Stimulated activated CD4-positive, alpha-beta T cell treated with anti-CD3 and anti-CD28 coated beads, Interleukin-1b, Interleukin-23, amount 100 ng/mL, for 4 hours (primary cell): ENCODE measurements around the gene CS.
"Not testable (repeated sequence)": the region's sequence is repeated elsewhere in the genome, so short reads cannot be mapped to it uniquely, and the experiment has no call there.

Source experiments
- DNase-seq, 2 donors: peaks; one replicate each; pipeline ENCODE4 v3.0.0-alpha.2; 2020; ENCODE audit warnings: low read depth in 2 of 2

The CS gene

DNA sequence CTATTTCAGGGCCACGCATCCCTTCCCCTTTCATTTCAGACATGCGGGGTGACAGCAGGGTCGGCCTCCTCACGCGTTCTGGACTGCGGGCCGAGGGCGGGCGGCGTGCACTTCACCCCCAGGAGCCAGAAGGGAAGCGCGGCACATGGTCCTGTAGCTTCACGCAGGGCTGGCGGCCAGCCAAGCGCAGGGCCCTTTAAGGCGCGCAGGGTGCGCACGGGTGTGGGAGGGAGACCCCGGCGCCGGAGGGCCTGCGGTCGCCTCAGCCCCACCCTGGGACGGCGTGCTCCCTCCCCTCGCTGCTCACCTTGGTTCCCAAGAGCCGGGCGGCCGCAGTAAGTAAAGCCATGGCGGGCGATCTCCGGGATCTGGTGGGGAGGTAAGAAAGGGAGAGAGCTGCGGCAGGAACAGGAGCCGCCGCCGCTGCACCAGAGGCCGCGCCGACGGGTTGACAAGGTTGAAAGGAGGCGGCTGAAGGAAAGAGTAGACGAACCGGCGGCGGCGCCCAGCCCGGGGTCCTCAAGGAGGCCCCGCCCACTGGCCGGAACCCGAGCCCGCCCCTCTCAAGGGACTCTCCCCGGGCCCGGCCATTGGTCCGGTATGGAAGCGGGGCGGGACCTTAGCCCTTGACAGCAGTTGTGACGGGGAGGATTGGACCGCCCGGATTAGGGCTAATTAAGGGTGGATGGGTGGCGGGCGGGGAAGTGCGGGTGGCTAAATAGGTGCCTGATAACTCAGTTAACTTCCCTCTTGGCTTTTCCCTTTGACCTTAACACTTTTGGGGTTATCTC is at the start of gene CS:
TSS of gene CS (minus strand) at position 478 of the 791 bp plus-strand sequence. CDS start at position 349, 129 bp downstream.
- peak; percentile 96 to 98 for DNase-seq

GRCh38 chr12:56348776-56349175 is 48.6 kb upstream of the CS start:
- DNase-seq = no peak

DNA sequence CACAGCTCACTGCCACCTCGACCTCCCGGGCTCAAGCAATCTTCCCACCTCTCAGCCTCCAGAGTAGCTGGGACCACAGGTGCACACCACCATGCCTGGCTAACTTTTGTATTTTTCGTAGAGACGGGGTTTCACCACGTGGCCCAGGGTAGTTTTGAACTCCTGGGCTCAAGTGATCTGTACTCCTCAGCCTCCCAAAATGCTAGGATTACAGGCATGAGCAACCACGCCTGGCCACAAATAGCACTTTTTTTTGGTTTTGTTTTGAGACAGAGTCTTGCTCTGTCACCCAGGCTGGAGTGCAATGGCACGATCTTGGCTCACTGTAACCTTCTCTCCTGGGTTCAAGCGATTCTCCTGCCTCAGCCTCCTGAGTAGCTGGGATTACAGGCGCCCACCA is 47.1 kb upstream of the CS start:
- not testable (repeated sequence) for DNase-seq

GRCh38 chr12:56346675-56347074 is 46.5 kb upstream of the CS start:
- DNase-seq = no peak

GRCh38 chr12:56342290-56342689 is 42.2 kb upstream of the CS start:
- DNase-seq = not testable (repeated sequence)

DNA sequence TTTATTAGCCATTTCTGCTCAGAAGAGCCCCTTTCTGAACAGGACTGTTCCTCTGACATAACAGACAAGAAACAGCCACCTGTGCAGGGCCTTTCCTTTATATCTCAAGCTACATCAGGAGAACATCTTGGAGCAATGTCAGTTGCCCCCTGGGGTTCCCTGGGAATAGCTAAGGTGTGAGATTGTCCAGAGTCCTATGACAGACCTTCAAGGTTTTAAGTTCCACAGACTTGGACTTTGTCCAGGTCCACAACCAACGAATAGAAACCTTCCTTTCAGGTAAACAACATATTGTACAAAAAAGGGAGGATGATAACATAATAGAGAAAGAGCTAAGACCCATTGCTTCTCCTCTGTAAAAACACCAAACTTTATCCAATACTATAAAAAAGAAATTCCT is 41.5 kb upstream of the CS start:
- no peak for DNase-seq

- DNase-seq = no peak
Measured at GRCh38 chr12:56339158-56339422, 39.0 kb upstream of the CS start.

DNA sequence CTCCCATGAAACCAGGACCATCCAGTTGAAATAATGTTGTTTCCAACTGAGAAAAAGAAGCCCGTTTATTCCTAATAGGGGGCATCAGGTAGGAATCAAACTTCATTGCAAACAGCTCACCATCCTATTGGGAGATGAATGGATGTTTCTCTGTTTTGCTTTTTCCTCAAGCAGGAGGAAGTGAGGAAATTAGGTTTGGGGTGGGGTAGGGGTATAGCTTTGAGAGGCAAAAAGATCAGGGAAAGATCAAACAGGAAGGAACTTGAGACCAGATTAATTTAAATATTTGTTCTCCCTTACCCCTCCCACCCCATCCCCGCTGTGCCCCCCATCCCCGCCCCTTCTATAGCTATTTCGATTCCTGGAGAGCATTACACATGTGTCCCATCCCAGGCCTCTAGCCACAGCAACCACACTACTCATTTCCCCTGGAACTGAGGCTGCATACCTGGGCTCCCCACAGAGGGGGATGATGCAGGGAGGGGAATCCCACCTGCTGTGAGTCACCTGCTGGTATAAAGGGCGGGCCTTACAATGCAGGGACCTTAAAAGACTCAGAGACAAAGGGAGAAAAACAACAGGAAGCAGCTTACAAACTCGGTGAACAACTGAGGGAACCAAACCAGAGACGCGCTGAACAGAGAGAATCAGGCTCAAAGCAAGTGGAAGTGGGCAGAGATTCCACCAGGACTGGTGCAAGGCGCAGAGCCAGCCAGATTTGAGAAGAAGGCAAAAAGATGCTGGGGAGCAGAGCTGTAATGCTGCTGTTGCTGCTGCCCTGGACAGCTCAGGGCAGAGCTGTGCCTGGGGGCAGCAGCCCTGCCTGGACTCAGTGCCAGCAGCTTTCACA is 38.4 kb upstream of the CS start, which contains the start of gene IL23A:
TSS of gene IL23A (plus strand) at position 577 of the 850 bp plus-strand sequence. CDS start at position 738, 161 bp downstream.
- peak; percentile 63 to 81 for DNase-seq

GRCh38 chr12:56337753-56338251 is 37.7 kb upstream of the CS start:
- DNase-seq = no peak

GRCh38 chr12:56336361-56337167 is 36.4 kb upstream of the CS start:
- DNase-seq = no peak

- not testable (repeated sequence) for DNase-seq
Measured at GRCh38 chr12:56335527-56335926, 35.4 kb upstream of the CS start.

GRCh38 chr12:56334490-56334793 is 34.3 kb upstream of the CS start:
- DNase-seq = no peak

DNA sequence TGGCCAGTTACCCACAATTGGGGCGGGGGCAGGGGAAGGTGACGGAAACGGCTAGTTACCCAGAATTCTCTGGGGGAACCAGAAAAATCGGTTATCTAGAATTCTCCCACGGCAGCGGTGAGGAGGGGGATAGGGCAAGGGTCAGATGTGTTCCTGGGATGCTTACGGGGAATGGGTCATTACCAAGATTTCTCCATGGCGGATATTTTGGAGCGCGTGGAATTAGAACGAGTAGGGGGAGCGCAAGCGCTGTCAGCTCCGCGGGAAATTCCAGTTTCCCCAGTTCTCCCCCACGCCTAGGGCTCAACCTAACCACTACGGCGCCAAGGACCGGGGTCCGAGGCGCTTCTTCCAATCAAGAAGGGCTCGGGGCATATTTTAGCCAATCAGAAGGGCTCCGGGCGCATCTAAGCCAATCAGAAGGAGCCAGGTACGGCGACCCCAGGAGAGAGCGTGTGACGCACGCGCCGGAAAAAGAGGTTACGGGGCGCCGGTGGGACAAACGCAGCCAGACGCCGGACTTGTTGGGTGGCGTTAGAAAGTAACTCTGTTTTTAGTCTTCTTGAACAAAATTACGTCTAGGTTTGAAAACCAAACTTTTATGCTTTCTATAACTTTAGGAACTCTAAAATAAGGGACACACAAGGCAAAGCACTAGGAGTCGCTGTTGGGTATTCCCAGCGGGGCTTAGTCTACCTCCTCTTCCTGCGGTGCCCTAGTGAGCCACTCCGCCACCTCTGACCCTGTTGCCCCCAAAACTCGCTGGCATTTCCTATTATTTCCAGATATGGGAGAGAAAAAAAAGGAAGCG is 33.8 kb upstream of the CS start, which contains the start of gene PAN2:
TSS of gene PAN2 (minus strand) at position 322 of the 811 bp plus-strand sequence. CDS start 906 bp downstream, outside the sequence.
- peak; percentile 81 to 87 for DNase-seq

GRCh38 chr12:56333197-56333678 is 33.1 kb upstream of the CS start:
- DNase-seq = no peak

DNA sequence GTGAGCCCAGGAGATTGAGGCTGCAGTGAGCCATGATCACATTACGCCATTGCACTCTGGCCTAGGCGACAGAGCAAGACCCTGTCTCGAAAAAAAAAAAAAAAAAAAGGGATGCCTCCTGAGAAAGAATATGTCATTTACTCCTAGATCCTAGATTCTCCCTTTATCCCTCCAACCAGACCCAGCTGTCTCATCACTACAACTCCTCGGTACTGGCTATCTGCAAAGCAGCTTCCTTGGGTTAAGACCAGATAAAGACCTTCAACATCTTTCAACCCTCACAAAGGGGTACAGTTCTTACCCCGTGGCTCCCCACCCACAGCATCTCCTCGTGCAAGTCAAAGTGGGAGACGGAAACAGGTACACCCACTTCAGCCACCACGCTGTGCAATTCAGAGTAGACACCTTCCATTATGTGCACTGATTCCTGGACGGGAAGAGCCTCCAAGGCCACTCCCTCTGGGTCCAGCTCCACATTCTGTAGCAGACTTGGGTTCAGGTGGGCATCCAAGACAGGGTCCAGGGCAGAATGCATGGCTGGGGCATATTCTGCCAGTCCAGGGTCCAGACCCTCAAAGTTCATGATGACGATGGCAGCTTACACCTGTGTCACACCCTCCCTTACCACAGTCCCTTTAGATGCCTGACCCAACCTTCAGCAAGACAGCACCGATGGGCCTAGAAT is 32.5 kb upstream of the CS start:
- DNase-seq = no peak

GRCh38 chr12:56330936-56331490 is 30.9 kb upstream of the CS start:
- no peak for DNase-seq

GRCh38 chr12:56326533-56326932 is 26.4 kb upstream of the CS start:
- DNase-seq = no peak

DNA sequence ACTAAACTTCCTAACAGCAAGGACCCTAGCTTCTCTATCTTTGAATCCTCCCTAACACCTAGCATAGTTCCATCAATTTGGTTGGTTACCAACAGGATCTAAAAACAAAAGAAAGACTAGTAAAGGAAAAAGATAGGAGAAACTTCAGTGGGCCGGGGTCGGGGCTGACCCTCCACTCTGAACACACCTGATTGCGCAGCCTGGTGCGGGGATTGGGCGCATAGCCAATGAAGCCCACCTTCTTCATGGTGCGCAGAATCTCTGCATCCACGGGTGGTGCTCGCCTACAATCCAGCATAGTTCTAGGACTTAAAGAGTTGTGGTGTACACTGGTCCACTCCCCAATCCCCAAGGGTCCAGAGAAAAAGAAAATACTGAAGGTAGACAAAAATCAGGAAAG is 26.0 kb upstream of the CS start:
- no peak for DNase-seq

- no peak for DNase-seq
Measured at GRCh38 chr12:56324206-56324605, 24.1 kb upstream of the CS start.

GRCh38 chr12:56321610-56322009 is 21.5 kb upstream of the CS start:
- not testable (repeated sequence) for DNase-seq
